Dermis blood vessel endothelial cell (primary cell): ENCODE data around the gene PGM2. TPM values are rescaled to one million over a fixed set of nuclear protein-coding genes. Genes with fewer than 3 reads are reported as not detected.

Experiments used
- DNase-seq: peaks from one replicate; pipeline ENCODE4 v3.0.0; 2010
- total RNA-seq: library from RNA; depleted of rRNA; stranded (reverse); fragments of >200 nt; gene quantifications from 2 replicates; pipeline ENCODE4 v1.2.3, GENCODE V29; 2014

Gene PGM2
- total RNA-seq, 1 donor from 2014 or later = 55.3 TPM

- no peak for DNase-seq
These were observed 77.4 kb downstream of the PGM2 start for GRCh38 chr4:37903901-37904300.

- no peak for DNase-seq
These were observed 78.3 kb downstream of the PGM2 start for GRCh38 chr4:37904824-37905223.

- DNase-seq = no peak
These were observed 79.2 kb downstream of the PGM2 start for GRCh38 chr4:37905533-37906169.

- DNase-seq = no peak
These were observed 82.2 kb downstream of the PGM2 start for GRCh38 chr4:37908488-37909331.

- DNase-seq = no peak
These were observed 83.0 kb downstream of the PGM2 start for GRCh38 chr4:37909332-37910090.

- no peak for DNase-seq
These were observed 83.6 kb downstream of the PGM2 start for GRCh38 chr4:37910091-37910486.

Other genes starting within 250 kb of the PGM2 start
- 187 and 289 TPM in 2 replicates for gene RELL1, start 140.3 kb upstream of the PGM2 start, total RNA-seq
- 131 and 159 TPM in 2 replicates for gene TBC1D1, start 64.4 kb downstream of the PGM2 start, total RNA-seq
- gene PTTG2, start 133.7 kb downstream of the PGM2 start, total RNA-seq = 0.51 TPM in 1 of 2 replicates, not detected in the other